HG02981 (cell line): ENCODE measurements around the gene C3orf62.

Experiments
- ATAC-seq: cut with Tn5 transposase; IDR thresholded peaks from one replicate; pipeline ENCODE4 v1.9.1; 2021; ENCODE audit warnings: mild to moderate bottlenecking, moderate library complexity; ENCODE audit not compliant: unreplicated experiment

The C3orf62 gene

DNA sequence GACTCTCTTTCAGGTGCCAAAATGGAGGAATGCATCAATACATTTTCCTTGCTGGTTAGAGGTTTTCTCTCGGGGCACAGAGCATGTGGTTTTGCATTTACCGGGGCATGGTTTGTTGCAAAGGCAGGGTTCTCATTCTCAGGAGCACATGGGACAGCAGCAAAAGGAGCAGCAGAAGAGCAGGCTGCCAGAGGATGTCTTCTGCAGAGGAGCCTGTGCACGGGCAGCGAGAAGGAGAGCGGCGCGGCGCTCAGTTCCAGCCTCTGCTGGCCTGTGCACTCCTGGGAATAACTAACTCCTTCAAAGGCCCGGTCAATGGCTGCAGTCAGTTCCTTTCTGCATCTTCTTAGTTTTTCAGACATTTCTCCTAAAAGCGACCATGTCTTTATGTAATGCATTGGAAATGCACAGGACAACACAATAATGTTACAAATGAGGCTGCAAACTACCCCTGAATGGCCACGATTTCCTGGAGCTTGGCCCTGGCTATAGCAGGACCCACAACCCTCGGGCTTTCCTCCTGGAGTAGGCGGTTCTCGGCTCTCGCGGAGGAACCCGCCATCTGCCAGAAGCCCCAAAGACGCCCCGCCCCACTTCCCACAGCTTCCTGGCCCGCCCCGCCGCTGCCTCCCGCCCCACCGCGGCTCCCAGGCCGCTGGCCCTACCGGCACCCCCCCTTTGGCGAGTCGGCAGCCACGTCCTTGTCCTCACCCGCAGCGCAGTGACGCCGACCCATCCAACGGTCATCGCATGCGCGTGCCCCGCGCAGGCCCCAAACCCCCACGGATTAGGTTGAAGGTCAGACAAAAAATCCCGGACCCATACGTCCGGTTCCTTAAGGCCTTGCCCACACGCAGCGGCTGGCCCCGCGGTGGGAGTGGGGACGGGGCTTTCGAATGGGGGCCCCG lies at the start of gene C3orf62:
C3orf62 (minus strand) TSS at position 758 of the 908 bp plus-strand sequence; CDS start at position 398, 360 bp downstream.
- ATAC-seq: no peak

DNA sequence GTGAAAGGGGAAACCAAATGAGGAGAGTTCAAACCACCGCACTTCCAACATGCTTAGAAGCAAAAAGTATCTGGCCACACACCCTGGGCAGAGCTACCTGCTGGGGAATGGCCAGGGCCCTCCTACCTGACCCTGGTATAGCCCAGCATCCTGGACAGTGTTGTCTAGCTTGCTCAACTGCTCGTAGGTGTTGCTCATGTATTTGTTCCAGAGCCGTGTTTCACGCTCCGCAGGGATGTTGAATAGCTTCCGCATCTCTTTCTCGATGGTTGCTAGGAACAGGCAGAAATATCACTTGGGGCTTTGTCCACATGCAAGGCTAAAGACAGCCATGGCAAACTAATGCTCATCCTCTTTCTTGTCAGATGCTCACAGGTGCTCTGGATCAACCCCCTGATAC lies 47.7 kb upstream of the C3orf62 start:
- no peak for ATAC-seq

DNA sequence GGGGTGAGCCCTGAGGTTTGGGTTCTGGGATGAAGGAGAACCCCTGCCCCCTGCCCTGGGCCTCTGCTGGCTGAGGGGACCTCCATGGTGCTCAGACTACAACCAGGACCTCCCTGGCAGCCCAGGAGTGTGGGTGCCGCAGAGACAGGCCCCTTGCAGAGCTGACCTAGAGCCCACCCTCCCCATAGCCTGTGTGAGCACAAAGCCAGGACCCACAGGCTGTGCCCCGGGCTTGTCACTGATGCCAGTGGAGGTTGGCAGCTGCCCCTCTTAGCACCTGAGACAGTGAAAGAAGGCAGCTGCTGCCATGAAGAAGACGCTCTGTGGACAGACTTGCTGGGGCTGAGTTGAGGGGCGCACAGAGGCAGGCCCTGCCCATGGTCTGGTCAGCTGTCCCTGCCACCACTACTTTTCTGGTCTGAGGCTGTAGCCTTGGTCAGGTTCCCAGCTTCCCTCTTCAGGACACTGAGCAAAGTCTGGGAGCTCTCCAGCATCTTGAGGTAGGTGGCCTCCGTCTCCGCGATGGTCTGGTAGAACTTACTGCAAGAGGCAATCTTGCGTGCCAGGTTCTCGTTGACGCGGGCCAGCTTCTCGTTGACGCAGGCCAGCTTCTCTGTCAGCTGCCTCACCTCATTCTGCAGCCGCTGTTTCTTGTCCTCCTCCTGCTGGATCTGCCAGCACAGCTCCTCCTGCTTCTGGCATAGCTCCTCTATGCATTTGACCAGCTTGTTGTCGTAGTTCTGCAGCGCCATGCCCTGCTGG lies 39.8 kb upstream of the C3orf62 start:
- no peak for ATAC-seq

DNA sequence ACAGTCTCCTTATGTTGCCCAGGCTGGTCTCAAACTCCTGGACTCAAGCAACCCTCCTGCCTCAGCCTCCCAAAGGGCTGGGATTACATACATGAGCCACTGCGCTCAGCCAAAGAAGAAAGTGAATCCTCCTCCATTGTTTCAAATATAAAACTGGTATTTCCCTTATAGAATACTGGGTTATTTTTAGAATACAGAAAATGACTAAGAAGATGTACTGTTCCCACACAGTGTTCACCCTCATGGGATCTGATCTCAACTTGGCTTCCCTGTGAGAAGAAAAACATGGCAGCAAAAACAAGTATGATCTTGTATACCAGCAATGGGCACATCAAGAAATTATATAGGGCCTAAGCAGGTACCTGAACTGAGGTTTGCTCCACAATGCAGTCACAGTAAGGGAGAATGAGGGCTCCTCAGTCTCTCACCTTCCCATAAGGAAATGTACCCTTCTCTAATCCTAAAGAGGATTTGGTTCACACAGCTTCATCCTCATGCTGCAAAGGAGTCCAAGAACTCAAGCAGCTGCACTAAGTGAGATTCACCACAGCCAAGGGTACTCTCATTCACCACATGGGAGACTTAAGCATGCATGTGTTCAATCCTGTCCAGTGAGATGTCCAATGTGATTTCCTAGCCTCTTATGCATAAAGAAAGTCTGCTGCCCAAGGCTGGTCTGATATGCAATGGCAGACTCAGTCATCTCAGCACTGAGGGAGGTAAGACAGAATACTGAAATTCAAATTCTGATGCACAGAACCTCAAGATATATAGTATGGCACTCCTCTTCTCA lies 37.1 kb upstream of the C3orf62 start:
- no peak for ATAC-seq

DNA sequence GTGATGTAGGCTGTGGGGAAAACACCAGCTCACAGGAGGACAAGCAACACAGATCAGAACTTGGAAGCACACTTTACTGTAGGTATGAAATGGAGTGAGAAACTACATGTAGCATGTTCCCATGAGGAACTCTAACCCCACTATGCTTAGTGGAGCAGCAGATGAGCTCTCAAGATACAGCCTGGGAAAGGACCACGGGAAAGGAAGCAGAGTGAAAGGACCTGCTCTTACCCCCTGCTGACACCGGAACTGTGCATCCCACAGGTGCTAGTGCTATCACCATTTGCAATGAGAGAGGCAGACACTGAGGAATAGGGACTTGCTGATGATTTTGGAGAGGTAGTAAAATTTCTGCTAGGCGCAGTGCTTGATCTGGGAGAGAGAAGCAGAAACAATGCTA lies 34.3 kb upstream of the C3orf62 start:
- ATAC-seq: no peak

DNA sequence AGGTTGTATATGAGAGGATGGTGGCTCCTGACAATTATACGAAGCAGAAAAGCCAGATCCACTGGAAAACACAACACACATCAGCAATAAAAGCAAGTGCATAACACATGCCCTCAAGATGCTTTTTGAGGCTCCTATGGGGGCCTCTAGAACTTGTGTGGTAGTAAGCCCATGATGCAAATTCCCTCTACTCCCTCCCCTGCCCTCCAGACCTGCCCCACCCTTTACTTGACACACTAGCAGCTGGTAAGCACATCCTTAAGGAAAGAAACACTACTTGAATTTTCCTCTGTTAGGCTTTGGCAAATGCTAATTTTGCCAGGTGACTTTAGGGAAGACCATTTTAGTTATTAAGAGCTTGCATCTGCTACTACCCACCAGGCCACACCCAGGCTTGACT lies 33.6 kb upstream of the C3orf62 start:
- no peak for ATAC-seq

DNA sequence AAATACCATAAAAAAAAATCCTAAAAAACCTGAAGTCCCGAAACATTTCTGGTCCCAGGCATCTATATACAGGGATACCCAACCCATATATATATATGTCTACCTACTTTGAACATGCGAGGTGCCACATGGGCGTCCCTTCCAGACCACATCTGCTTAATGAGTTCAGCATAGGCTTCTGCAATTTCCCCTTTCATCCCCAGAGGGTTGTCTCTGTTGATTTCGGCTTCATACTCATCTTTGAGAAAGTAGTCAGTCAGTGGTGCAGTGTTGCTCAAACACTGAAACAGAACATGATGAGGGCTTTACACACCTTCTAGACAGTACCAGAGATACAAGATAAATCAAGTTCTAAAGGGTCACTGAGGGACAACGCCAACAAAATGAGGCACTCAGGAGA lies 28.6 kb upstream of the C3orf62 start:
- ATAC-seq: no peak

DNA sequence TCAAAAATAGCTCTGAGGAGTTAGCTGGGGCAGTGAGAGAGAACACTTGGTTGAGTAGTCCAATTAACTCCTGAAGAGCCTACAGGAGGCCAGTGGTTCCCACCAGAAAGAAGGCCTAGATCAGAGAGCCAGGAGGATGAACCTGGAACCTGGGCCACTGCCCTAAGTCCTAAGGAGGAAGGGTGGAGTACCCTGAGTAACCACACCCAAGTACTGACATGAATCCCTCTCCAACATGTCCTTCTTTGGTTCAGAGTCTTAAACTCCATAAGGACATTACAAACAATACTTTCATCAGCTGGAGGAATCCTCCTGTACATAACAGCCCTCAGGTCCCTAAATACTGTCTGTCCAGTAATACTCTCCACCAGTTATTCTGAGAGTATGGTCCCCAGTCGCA lies 25.6 kb upstream of the C3orf62 start:
- ATAC-seq: no peak

DNA sequence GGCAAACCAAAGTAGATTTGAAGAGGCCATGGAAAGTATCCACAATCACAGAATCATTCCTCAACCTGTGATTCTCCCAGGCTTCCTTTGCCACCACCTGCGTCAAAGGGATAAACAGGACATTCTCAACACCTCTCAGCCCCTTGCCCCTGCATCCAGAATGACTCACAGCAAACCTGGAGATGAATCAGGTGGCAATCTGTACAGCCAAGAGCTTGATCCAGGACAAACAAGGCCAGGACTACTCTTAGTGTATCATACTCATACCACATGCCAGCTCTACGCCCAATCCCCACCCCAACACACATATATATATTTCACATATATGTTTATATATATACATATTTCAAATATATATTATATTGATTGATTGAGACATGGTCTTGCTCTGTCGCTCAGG lies 23.6 kb upstream of the C3orf62 start:
- no peak for ATAC-seq

DNA sequence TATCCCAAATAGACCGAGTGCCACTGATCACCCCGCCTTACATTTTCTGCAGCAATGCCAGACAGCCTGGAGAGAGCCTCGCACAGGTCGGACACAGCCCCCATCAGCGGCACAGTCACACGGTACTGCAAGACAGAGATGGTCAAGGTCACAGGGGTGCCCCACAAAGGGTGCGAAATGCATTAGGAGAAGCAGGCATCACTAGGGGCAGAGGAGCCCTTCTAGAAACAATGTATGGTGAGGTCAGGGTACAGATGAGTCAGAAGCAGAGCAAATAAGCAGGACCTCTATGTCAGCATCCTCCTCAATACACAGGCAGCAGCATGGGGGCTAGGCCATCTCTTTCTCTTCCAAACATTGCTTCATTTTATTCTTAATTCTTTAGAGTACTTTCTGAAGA lies 21.5 kb upstream of the C3orf62 start:
- no peak for ATAC-seq

DNA sequence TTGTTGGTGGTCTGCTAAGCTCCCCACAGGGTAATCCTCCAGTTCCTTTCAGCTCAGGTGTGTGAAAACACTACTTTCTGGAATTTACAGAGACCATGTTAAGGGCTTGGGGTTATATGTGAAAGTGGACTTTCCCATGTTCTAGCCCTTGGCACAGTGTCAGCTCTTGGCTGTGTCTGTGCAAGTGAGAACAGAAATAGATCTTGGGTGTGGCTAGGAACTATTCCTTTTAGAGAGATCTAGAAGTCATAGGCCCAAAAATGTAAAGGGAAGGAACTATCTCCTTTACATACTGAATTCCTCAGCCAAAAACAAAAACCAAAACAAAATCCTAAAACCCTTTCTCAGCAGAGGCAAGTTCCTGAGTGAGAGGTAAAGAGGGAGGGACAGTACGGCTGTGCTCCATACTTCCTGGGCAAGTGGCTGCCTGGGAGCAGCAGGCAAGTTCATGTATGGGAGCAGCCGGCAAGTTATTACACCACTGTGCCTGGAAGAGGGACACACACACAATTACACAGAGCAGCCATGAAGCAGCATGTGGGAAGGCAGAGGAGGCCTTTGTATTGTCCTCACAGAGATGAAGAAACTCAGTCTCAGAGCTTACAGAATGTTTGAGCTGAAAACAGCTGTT lies 19.9 kb upstream of the C3orf62 start:
- ATAC-seq: no peak

DNA sequence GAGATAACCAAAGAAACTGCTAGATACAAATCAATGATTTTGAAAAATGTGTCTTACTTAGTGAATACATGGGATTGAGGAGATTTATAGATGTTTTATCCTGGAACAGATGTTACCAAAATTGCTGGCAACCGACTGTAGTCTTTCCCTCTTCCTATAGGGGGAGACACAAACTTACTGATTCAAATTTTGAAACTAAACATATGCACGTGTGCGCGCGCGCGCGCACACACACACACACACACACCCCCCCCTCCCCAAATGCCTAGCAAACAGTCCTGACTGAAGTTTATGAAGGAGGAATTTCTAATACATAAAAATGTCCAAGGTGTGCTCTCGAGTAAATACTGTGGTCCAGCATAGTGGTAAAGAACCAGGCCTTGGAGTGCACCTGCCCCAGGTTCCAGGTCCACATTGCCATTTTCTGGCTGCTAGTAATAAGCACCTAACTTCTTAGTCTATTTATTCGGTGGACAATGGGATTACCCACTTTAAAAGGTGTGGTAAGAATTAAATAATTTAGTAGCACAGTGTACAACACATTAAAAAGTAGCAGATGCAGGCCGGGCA lies 18.5 kb upstream of the C3orf62 start:
- no peak for ATAC-seq

DNA sequence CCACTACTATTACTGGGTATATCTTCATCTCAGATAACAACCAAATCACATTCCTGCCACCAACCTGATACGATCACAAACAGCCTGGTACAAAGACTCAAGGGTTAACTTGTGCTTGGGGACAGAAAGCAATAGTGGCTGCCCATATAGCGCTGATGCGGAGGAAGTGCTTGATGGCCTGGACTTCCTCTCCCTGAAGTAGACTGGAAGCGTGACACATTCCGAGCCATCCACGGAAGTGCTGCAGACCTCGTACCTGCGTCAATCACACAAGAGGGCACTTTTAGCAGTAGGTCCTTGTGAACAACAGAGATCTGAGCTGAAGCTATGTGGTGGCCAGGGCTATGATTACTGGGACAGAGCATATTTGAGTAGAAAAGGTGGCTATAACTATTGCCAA lies 17.3 kb upstream of the C3orf62 start:
- no peak for ATAC-seq

DNA sequence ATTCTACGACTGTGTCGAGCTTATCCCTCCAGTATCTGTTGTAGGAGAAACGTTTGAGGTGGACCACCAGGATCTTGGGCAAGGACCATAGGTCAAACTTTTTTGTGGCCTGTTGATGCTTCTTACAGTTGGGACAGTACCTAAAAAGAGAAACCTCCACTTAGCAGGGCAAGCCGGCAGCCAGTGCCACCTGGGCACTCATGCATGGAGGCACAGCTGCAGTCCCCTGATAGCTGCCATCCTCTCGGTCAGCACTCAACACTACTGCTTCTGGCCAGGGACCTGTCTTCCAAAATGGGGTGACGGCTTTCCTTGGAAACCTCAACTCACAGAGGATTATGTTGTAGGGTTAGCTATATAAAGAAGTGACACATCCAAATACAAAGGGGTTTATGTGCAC lies 7.0 kb upstream of the C3orf62 start:
- no peak for ATAC-seq

DNA sequence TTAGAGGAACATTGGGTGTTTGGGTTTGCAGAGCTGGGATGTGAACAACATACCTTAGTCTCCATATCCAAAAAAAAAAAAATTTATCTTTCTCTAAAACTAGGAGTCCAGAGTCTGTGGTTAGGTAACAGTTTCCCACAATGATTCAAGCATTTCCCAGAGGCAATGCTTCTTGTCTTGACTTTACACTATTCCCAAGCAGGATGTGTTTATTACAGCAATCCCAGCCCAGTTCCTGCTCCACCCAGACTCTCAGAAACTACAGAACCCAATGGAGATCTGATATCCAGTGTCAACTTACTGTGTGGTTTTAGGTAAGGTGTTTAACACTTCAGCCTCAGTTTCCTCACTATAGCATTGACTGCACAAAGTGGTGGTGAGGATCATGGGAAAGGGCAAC lies 2.3 kb upstream of the C3orf62 start:
- ATAC-seq: no peak

DNA sequence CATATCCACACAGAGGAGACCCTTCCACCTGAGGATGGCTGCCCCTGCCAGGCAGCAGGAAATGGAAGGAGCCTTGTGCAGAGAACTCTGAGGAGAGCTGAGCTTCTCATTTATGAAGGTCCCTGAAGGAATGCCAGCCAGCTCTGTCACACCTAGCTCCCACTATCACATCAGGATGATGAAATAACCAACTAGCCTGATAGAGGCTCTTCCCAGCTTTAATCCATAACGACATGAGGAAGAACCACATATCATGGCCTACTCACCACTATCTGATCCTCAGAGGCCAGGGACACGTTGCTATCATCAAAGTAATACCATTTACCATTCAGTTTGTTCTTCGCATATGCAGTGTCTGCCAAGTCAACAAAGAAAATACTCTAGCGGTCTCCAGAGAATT lies 1.5 kb upstream of the C3orf62 start:
- no peak for ATAC-seq

DNA sequence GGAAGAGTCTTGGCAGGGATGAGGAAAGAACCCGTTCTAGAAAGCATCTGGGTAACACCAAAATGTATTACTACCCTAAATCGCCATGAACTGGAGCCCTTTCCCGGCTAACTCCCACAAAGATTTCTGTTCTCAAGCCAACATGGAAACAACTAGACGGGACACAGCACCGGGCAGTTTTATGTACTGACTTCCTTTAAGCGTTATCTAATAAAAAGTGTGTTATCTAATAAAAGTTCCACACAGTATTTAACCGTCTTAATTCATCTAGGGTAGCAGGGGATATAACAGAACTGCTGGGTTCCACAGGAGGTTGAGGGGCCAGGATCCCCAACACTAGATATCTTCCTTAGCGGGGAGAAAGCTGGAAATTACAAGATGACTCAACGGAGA lies 347 bp upstream of the C3orf62 start:
- ATAC-seq: no peak

DNA sequence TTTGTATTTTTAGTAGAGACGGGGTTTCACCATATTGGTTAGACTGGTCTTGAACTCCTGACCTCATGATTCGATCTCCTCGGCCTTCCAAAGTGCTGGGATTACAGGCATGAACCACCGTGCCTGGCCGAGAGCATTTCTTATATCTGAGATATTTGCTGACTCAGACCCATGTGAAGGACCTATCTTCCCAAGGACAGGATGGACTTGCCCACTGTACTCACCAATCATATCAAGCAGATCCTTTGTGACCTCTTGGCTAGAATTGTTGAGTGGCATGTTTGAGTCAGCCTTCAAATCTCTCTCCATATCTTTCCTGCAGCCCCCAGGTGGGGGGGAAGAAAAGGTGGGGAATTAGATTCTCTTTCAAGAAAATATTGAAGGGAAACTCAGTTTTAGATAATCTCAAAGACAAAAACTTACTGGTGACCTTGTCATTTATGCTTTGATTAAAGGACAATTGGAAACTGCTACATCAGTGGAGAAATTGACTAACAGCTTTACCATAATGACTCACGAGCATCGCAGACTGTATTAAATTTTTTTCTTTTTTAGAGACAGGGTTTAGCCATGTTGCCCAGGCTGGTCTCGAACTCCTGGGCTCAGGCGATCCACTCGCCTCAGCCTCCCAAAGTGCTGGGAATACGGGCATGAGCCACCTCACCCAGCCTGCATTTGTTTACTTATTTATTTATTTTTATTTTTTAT lies 3.1 kb downstream of the C3orf62 start:
- ATAC-seq: no peak

DNA sequence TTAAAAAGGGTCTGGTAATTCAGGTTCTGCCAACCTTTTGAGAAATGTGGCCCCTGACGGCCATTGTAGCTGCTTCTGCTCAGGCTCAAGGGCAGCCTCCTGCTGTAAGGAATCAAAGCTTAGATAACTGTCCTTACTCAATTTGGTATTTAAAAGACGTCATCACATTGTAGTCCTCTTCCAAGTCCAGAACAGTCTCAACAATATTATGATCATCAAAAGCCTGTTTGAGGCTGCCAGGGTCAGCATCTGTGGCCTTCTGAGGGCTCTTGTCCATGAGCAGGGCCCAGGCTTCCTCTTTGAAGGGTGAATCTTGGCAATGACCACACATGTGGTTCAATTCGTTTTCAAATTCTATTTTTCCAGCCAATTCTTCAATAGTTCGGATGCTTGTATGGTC lies 6.0 kb downstream of the C3orf62 start:
- ATAC-seq: no peak

DNA sequence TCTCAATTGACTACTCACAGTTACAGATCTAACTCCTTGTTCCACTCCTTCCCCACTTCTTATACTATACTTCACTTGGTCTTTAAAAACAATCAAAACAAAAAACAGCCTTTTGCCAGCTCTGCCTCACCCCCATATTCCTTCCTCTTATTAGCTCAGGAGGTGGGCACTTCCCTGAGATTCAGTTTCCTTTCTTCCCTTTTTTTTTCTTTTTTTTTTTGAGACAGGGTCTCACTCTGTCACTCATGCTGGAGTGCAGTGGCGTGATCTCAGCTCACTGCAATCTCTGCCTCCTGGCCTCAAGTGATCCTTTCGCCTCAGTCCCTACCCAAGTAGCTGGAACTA lies 6.9 kb downstream of the C3orf62 start:
- no peak for ATAC-seq
